ENCODE measurements around the gene FOXJ2. TPM values are rescaled to one million over a fixed set of nuclear protein-coding genes. Genes with fewer than 3 reads are reported as not detected.
"Not testable (repeated sequence)": the region's sequence is repeated elsewhere in the genome, so short reads cannot be mapped to it uniquely, and the experiment has no call there.

The FOXJ2 gene
- total RNA-seq (2014; rRNA removed; shearing (Covaris generic); ENCODE audit: low replicate concordance): 2.6 and 5.8 TPM in 2 replicates

- DNase-seq (ENCODE audit: low read depth): peak; percentile 70
- in situ Hi-C loops (cut with HindIII; ENCODE audit: low pct_unique_long_range_greater_than_20kb, low sequenced_read_pairs): no loop called here
Measured at GRCh38 chr12:8032242-8033152, at the start of gene FOXJ2. Gene FOXJ2, plus strand, starts transcription at chr12:8032716. Its CDS starts 7,117 bp downstream, at chr12:8039833.

GRCh38 chr12:7983019-7983418, 49.5 kb upstream of the FOXJ2 start:
- in situ Hi-C loops (cut with HindIII; ENCODE audit: low pct_unique_long_range_greater_than_20kb, low sequenced_read_pairs); DNase-seq (ENCODE audit: low read depth): not testable (repeated sequence)

GRCh38 chr12:7983460-7983859, 49.1 kb upstream of the FOXJ2 start:
- in situ Hi-C loops (cut with HindIII; ENCODE audit: low pct_unique_long_range_greater_than_20kb, low sequenced_read_pairs); DNase-seq (ENCODE audit: low read depth): not testable (repeated sequence)

- no peak for DNase-seq (ENCODE audit: low read depth)
- in situ Hi-C loops (cut with HindIII; ENCODE audit: low pct_unique_long_range_greater_than_20kb, low sequenced_read_pairs): no loop called here
Measured at GRCh38 chr12:7984900-7985299, 47.6 kb upstream of the FOXJ2 start.

GRCh38 chr12:7985802-7986418, 46.6 kb upstream of the FOXJ2 start:
- in situ Hi-C loops (cut with HindIII; ENCODE audit: low pct_unique_long_range_greater_than_20kb, low sequenced_read_pairs): no loop called here

GRCh38 chr12:7989827-7990491, 42.6 kb upstream of the FOXJ2 start:
- in situ Hi-C loops (cut with HindIII; ENCODE audit: low pct_unique_long_range_greater_than_20kb, low sequenced_read_pairs): no loop called here

More at GRCh38 chr12:7985802-7986418, 46.6 kb upstream of the FOXJ2 start:
- DNase-seq (ENCODE audit: low read depth): no peak

GRCh38 chr12:7991535-7991934, 41.0 kb upstream of the FOXJ2 start:
- no peak for DNase-seq (ENCODE audit: low read depth)
- in situ Hi-C loops (cut with HindIII; ENCODE audit: low pct_unique_long_range_greater_than_20kb, low sequenced_read_pairs): no loop called here

More at GRCh38 chr12:7989827-7990491, 42.6 kb upstream of the FOXJ2 start:
- DNase-seq (ENCODE audit: low read depth): no peak

- in situ Hi-C loops (cut with HindIII; ENCODE audit: low pct_unique_long_range_greater_than_20kb, low sequenced_read_pairs): no loop called here
- DNase-seq (ENCODE audit: low read depth): no peak
Measured at GRCh38 chr12:7994731-7995205, 37.7 kb upstream of the FOXJ2 start.

- in situ Hi-C loops (cut with HindIII; ENCODE audit: low pct_unique_long_range_greater_than_20kb, low sequenced_read_pairs): no loop called here
- DNase-seq (ENCODE audit: low read depth): peak; percentile 80
Measured at GRCh38 chr12:7995266-7995963, 37.1 kb upstream of the FOXJ2 start.

GRCh38 chr12:8000827-8001226, 31.7 kb upstream of the FOXJ2 start:
- DNase-seq (ENCODE audit: low read depth); in situ Hi-C loops (cut with HindIII; ENCODE audit: low pct_unique_long_range_greater_than_20kb, low sequenced_read_pairs): not testable (repeated sequence)

- DNase-seq (ENCODE audit: low read depth): peak; percentile 17
- in situ Hi-C loops (cut with HindIII; ENCODE audit: low pct_unique_long_range_greater_than_20kb, low sequenced_read_pairs): not testable (repeated sequence)
Measured at GRCh38 chr12:8001496-8001895, 31.0 kb upstream of the FOXJ2 start.

GRCh38 chr12:8004897-8005296, 27.6 kb upstream of the FOXJ2 start:
- in situ Hi-C loops (cut with HindIII; ENCODE audit: low pct_unique_long_range_greater_than_20kb, low sequenced_read_pairs); DNase-seq (ENCODE audit: low read depth): not testable (repeated sequence)

- DNase-seq (ENCODE audit: low read depth): peak; percentile 43
- in situ Hi-C loops (cut with HindIII; ENCODE audit: low pct_unique_long_range_greater_than_20kb, low sequenced_read_pairs): no loop called here
Measured at GRCh38 chr12:8011331-8011730, 21.2 kb upstream of the FOXJ2 start.

GRCh38 chr12:8012651-8013309, 19.7 kb upstream of the FOXJ2 start:
- in situ Hi-C loops (cut with HindIII; ENCODE audit: low pct_unique_long_range_greater_than_20kb, low sequenced_read_pairs): no loop called here
- no peak for DNase-seq (ENCODE audit: low read depth)

GRCh38 chr12:8014836-8015235, 17.7 kb upstream of the FOXJ2 start:
- in situ Hi-C loops (cut with HindIII; ENCODE audit: low pct_unique_long_range_greater_than_20kb, low sequenced_read_pairs): no loop called here
- no peak for DNase-seq (ENCODE audit: low read depth)

GRCh38 chr12:8018213-8018612, 14.3 kb upstream of the FOXJ2 start:
- in situ Hi-C loops (cut with HindIII; ENCODE audit: low pct_unique_long_range_greater_than_20kb, low sequenced_read_pairs); DNase-seq (ENCODE audit: low read depth): not testable (repeated sequence)

GRCh38 chr12:8018666-8019581, 13.6 kb upstream of the FOXJ2 start:
- in situ Hi-C loops (cut with HindIII; ENCODE audit: low pct_unique_long_range_greater_than_20kb, low sequenced_read_pairs): no loop called here
- DNase-seq (ENCODE audit: low read depth): no peak

Data from Caki2 (cell line).